Measurements from ENCODE around the gene ZNF33A.

DNA sequence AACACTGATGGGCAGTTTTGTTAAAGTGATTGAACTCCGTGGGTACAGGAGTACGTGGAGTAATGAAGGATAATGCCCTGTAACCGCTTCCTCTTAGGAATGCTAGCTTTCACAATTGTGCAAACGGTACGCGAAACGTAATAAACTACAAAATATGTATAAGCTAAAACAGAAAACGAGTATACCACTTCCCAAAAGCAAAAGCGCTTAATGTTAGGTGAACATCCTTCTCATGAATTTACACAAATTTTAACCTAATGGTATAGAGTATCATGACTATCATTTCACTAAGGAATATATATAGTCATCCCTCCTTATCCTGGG is 33.6 kb upstream of the ZNF33A start:
- TF ChIP-seq, protein P1, sequence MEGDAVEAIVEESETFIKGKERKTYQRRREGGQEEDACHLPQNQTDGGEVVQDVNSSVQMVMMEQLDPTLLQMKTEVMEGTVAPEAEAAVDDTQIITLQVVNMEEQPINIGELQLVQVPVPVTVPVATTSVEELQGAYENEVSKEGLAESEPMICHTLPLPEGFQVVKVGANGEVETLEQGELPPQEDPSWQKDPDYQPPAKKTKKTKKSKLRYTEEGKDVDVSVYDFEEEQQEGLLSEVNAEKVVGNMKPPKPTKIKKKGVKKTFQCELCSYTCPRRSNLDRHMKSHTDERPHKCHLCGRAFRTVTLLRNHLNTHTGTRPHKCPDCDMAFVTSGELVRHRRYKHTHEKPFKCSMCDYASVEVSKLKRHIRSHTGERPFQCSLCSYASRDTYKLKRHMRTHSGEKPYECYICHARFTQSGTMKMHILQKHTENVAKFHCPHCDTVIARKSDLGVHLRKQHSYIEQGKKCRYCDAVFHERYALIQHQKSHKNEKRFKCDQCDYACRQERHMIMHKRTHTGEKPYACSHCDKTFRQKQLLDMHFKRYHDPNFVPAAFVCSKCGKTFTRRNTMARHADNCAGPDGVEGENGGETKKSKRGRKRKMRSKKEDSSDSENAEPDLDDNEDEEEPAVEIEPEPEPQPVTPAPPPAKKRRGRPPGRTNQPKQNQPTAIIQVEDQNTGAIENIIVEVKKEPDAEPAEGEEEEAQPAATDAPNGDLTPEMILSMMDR (IDR thresholded peaks at IDR 0.05; ENCODE audit: low read depth, low read length, poor library complexity, severe bottlenecking): no peak
- no peak for TF ChIP-seq EZH2phosphoT487 (IDR thresholded peaks at IDR 0.05; ENCODE audit: borderline replicate concordance, low read length)

All from DOHH2 (cell line).